ENCODE measurements around the gene PYGB.

GRCh38 chr20:25282034-25282781, 34.3 kb downstream of the PYGB start:
- TF ChIP-seq PATZ1 (CRISPR knock-in tag; IDR thresholded peaks at IDR 0.05; ENCODE audit: borderline replicate concordance), result no peak
- no peak for TF ChIP-seq ESRRG (CRISPR knock-in tag; IDR thresholded peaks at IDR 0.05)
- TF ChIP-seq GLIS3 (CRISPR knock-in tag; IDR thresholded peaks at IDR 0.05), result no peak
